ENCODE results near the gene SH3GL1.

The SH3GL1 gene

GRCh38 chr19:4445963-4446703 lies 45.8 kb upstream of the SH3GL1 start:
- DNase-seq (ENCODE audit: low read depth) = no peak
- no peak for TF ChIP-seq CTCF (IDR thresholded peaks at IDR 0.05; ENCODE audit: control insufficient read depth, extremely low read depth, insufficient read depth)

GRCh38 chr19:4444765-4445741 lies 44.7 kb upstream of the SH3GL1 start:
- H3K4me3 ChIP-seq (ENCODE audit: low read depth, low read length) = no peak overlapping the region
- no peak for DNase-seq (ENCODE audit: low read depth)
- TF ChIP-seq CTCF (IDR thresholded peaks at IDR 0.05; ENCODE audit: control insufficient read depth, extremely low read depth, insufficient read depth) = no peak

More at GRCh38 chr19:4445963-4446703, 45.8 kb upstream of the SH3GL1 start:
- H3K4me3 ChIP-seq (ENCODE audit: low read depth, low read length) = no peak overlapping the region

- no peak overlapping the region for H3K4me3 ChIP-seq (ENCODE audit: low read depth, low read length)
- no peak for TF ChIP-seq CTCF (IDR thresholded peaks at IDR 0.05; ENCODE audit: control insufficient read depth, extremely low read depth, insufficient read depth)
- DNase-seq (ENCODE audit: low read depth) = no peak
These were observed 43.8 kb upstream of the SH3GL1 start for GRCh38 chr19:4443966-4444764.

- H3K4me3 ChIP-seq (ENCODE audit: low read depth, low read length) = no peak overlapping the region
- no peak for DNase-seq (ENCODE audit: low read depth)
- no peak for TF ChIP-seq CTCF (IDR thresholded peaks at IDR 0.05; ENCODE audit: control insufficient read depth, extremely low read depth, insufficient read depth)
These were observed 42.8 kb upstream of the SH3GL1 start for GRCh38 chr19:4443188-4443587.

GRCh38 chr19:4442819-4443146 lies 42.4 kb upstream of the SH3GL1 start:
- TF ChIP-seq CTCF (IDR thresholded peaks at IDR 0.05; ENCODE audit: control insufficient read depth, extremely low read depth, insufficient read depth) = no peak
- no peak overlapping the region for H3K4me3 ChIP-seq (ENCODE audit: low read depth, low read length)
- DNase-seq (ENCODE audit: low read depth) = no peak

GRCh38 chr19:4441994-4442818 lies 41.9 kb upstream of the SH3GL1 start:
- DNase-seq (ENCODE audit: low read depth) = no peak
- no peak overlapping the region for H3K4me3 ChIP-seq (ENCODE audit: low read depth, low read length)
- TF ChIP-seq CTCF (IDR thresholded peaks at IDR 0.05; ENCODE audit: control insufficient read depth, extremely low read depth, insufficient read depth) = no peak

Measured in LNCaP clone FGC (cell line).